A673 (cell line): ENCODE measurements around the gene PTH1R. TPM values are rescaled to one million over a fixed set of nuclear protein-coding genes. Genes with fewer than 3 reads are reported as not detected.

Source experiments
- BruUV-seq: library from RNA; stranded (reverse); fragments of 400-500 nt; replicated peaks from 2 replicates; lab custom pipeline; 2021; lab: Mats Ljungman, UMichigan
- CTCF ChIA-PET: fragments of 300-600 bp; sonication (Branson Sonifier 250); formaldehyde crosslinking; loops from one replicate; lab custom pipeline; 2022; ENCODE audit warnings: antibody characterized with exemption; lab: Charles Lee
- POLR2A ChIA-PET: fragments of 300-600 bp; sonication (Branson Sonifier 250); formaldehyde crosslinking; loops from one replicate; lab custom pipeline; 2022; ENCODE audit warnings: antibody characterized with exemption; ENCODE audit not compliant: low non-redundant PET; lab: Charles Lee
- DNase-seq: peaks from one replicate; pipeline ENCODE4 v3.0.0-alpha.2; 2015; ENCODE audit warnings: low spot score
- H3K27ac ChIP-seq: fragments of 200-600 bp; sonication (generic); 2 replicates; pipeline ENCODE4 v1.5.1; 2016; ENCODE audit warnings: mixed run types, low read depth, mild to moderate bottlenecking, mixed read lengths, antibody characterized with exemption, low read length; ENCODE audit not compliant: poor library complexity, severe bottlenecking
- H3K27me3 ChIP-seq: fragments of 200-600 bp; sonication (generic); replicated peaks from 2 replicates; pipeline ENCODE4 v1.6.1; 2017; ENCODE audit warnings: mixed run types, low read depth, mild to moderate bottlenecking, mixed read lengths, antibody characterized with exemption, low read length; ENCODE audit not compliant: insufficient read depth, poor library complexity
- H3K36me3 ChIP-seq: fragments of 200-600 bp; sonication (generic); 2 replicates; pipeline ENCODE4 v1.6.1; 2016; ENCODE audit warnings: mixed run types, mild to moderate bottlenecking, mixed read lengths, antibody characterized with exemption, low read length; ENCODE audit not compliant: insufficient read depth, poor library complexity, severe bottlenecking
- H3K4me1 ChIP-seq: fragments of 200-600 bp; sonication (generic); 2 replicates; pipeline ENCODE4 v1.6.1; 2017; ENCODE audit warnings: mixed run types, mild to moderate bottlenecking, mixed read lengths, antibody characterized with exemption, low read length; ENCODE audit not compliant: insufficient read depth, poor library complexity, severe bottlenecking
- H3K4me3 ChIP-seq: fragments of 200-600 bp; sonication (generic); 2 replicates; pipeline ENCODE4 v1.5.1; 2016; ENCODE audit warnings: low read depth, mixed run types, mild to moderate bottlenecking, mixed read lengths, low read length; ENCODE audit not compliant: poor library complexity, severe bottlenecking
- H3K9me3 ChIP-seq: fragments of 200-600 bp; sonication (generic); 2 replicates; pipeline ENCODE4 v1.6.1; 2016; ENCODE audit warnings: mixed run types, low read depth, mild to moderate bottlenecking, mixed read lengths, antibody characterized with exemption, low read length; ENCODE audit not compliant: poor library complexity, severe bottlenecking
- EZH2 ChIP-seq: fragments of 200-600 bp; sonication (generic); IDR thresholded peaks from 2 replicates; pipeline ENCODE4 v1.6.1; 2017; ENCODE audit warnings: borderline replicate concordance, low read depth, mild to moderate bottlenecking, mixed read lengths, antibody characterized with exemption, low read length; ENCODE audit not compliant: poor library complexity, severe bottlenecking
- intact Hi-C: fragments of 100-400 bp; cut with micrococcal nuclease; formaldehyde crosslinking; loops from one replicate; pipeline ENCODE4 v1.10.0; 2022; ENCODE audit not compliant: unreplicated experiment
- total RNA-seq: library from RNA; stranded (reverse); gene quantifications from 2 replicates; pipeline ENCODE4 v1.2.3, GENCODE V29; 2021
- TF ChIP-seq, protein P1 (sequence below): fragments of 300-800, 200-600 bp; sonication (generic); conservative IDR thresholded peaks from 2 replicates; pipeline ENCODE4 v1.5.1; 2017; ENCODE audit warnings: low read depth, mild to moderate bottlenecking, antibody characterized with exemption, low read length, moderate library complexity, mixed read lengths

PTH1R gene
- total RNA-seq, 1 experiment from 2014 or later: 1.2 TPM

DNA sequence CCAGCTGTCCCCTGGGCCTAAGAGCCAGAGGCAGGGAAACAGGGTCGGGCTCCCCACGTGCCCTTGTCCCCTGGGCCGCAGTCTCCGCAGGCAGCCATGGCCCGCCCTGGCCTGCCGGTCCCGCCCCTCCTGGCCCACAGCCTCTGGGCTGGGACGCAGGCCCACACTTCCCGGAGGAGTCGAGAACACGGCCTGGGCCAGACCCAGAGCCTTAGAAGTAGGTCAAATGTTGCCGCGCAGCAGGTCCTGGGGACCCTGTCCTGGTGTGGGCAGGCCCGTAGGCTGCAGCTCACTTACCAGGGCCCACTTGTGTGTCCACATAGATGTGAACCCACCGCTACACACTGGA lies 10.0 kb upstream of the PTH1R start:
- no peaks in the 10 kb centered on the region for H3K4me1 ChIP-seq
- intact Hi-C loops: loop anchor here (2.0 to 5.0 kb wide), 2 partner anchors 27 to 40 kb away; no protein-coding TSS in a partner anchor
- no peak overlapping the region for H3K27ac ChIP-seq
- TF ChIP-seq, protein P1, sequence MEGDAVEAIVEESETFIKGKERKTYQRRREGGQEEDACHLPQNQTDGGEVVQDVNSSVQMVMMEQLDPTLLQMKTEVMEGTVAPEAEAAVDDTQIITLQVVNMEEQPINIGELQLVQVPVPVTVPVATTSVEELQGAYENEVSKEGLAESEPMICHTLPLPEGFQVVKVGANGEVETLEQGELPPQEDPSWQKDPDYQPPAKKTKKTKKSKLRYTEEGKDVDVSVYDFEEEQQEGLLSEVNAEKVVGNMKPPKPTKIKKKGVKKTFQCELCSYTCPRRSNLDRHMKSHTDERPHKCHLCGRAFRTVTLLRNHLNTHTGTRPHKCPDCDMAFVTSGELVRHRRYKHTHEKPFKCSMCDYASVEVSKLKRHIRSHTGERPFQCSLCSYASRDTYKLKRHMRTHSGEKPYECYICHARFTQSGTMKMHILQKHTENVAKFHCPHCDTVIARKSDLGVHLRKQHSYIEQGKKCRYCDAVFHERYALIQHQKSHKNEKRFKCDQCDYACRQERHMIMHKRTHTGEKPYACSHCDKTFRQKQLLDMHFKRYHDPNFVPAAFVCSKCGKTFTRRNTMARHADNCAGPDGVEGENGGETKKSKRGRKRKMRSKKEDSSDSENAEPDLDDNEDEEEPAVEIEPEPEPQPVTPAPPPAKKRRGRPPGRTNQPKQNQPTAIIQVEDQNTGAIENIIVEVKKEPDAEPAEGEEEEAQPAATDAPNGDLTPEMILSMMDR: no peak
- TF ChIP-seq EZH2: no peak
- ChIA-PET CTCF (interaction anchor here (0.7 kb wide), 1 partner anchor 27 kb away, joined by 3 read pairs; no protein-coding TSS in a partner anchor), POLR2A (no interaction called here)
- no peak overlapping the region for H3K4me3 ChIP-seq
- H3K9me3 ChIP-seq: no peaks in the 10 kb centered on the region
- no peaks in the 10 kb centered on the region for H3K36me3 ChIP-seq
- no TSS peak for BruUV-seq
- no peak for DNase-seq
- no peaks in the 10 kb centered on the region for H3K27me3 ChIP-seq

- DNase-seq: no peak
- H3K9me3 ChIP-seq: no peaks in the 10 kb centered on the region
- no peaks in the 10 kb centered on the region for H3K36me3 ChIP-seq
- no peaks in the 10 kb centered on the region for H3K4me1 ChIP-seq
- no peak overlapping the region for H3K27ac ChIP-seq
- BruUV-seq: no TSS peak
- CTCF ChIA-PET: interaction anchor here (1.0 to 1.1 kb wide), 2 partner anchors 8 to 41 kb away, joined by 3 to 4 read pairs; no protein-coding TSS in a partner anchor
- intact Hi-C loops: loop anchor here (5.0 kb wide), 1 partner anchor 39 kb away; no protein-coding TSS in a partner anchor
- POLR2A ChIA-PET: no interaction called here
- TF ChIP-seq, protein P1: no peak
- no peak for TF ChIP-seq EZH2
- H3K27me3 ChIP-seq: no peaks in the 10 kb centered on the region
- no peak overlapping the region for H3K4me3 ChIP-seq
Measured at GRCh38 chr3:46868287-46868686, 9.2 kb upstream of the PTH1R start.

GRCh38 chr3:46868948-46869347 lies 8.6 kb upstream of the PTH1R start:
- CTCF ChIA-PET: interaction anchor here (1.0 to 1.1 kb wide), 2 partner anchors 9 to 41 kb away, joined by 3 to 4 read pairs; no protein-coding TSS in a partner anchor
- TF ChIP-seq, protein P1: no peak
- TF ChIP-seq EZH2: no peak
- no TSS peak for BruUV-seq
- no peaks in the 10 kb centered on the region for H3K9me3 ChIP-seq
- H3K27ac ChIP-seq: no peak overlapping the region
- H3K4me3 ChIP-seq: no peak overlapping the region
- intact Hi-C loops: loop anchor here (5.0 kb wide), 1 partner anchor 38 kb away; no protein-coding TSS in a partner anchor
- no peaks in the 10 kb centered on the region for H3K4me1 ChIP-seq
- no peak for DNase-seq
- no peaks in the 10 kb centered on the region for H3K27me3 ChIP-seq
- POLR2A ChIA-PET: interaction anchor here (0.6 kb wide), 1 partner anchor 17 kb away, joined by 7 read pairs; no protein-coding TSS in a partner anchor
- H3K36me3 ChIP-seq: no peaks in the 10 kb centered on the region
